ENCODE results near the gene GAB3.
"Not testable (repeated sequence)": the region's sequence is repeated elsewhere in the genome, so short reads cannot be mapped to it uniquely, and the experiment has no call there.

Gene GAB3

GRCh38 chrX:154654372-154654771 lies 96.5 kb downstream of the GAB3 start:
- no peak for DNase-seq

- not testable (repeated sequence) for DNase-seq
Measured at GRCh38 chrX:154653413-154653812, 97.5 kb downstream of the GAB3 start, which contains the start of gene CTAG2. Gene CTAG2, minus strand, starts transcription at chrX:154653579. Its CDS starts 64 bp downstream, at chrX:154653515.

GRCh38 chrX:154653048-154653401 lies 97.9 kb downstream of the GAB3 start:
- no peak for DNase-seq

- DNase-seq, result no peak
Measured at GRCh38 chrX:154652311-154653047, 98.4 kb downstream of the GAB3 start.

- no peak for DNase-seq
Measured at GRCh38 chrX:154650221-154650510, 100.7 kb downstream of the GAB3 start.

GRCh38 chrX:154649503-154650220 lies 101.2 kb downstream of the GAB3 start:
- no peak for DNase-seq

GRCh38 chrX:154648931-154649330 lies 101.9 kb downstream of the GAB3 start:
- DNase-seq, result no peak

- not testable (repeated sequence) for DNase-seq
Measured at GRCh38 chrX:154645745-154646378, 105.0 kb downstream of the GAB3 start.

- not testable (repeated sequence) for DNase-seq
Measured at GRCh38 chrX:154643708-154644107, 107.2 kb downstream of the GAB3 start.

GRCh38 chrX:154641740-154642139 lies 109.1 kb downstream of the GAB3 start:
- DNase-seq, result not testable (repeated sequence)

- not testable (repeated sequence) for DNase-seq
Measured at GRCh38 chrX:154633661-154634060, 117.2 kb downstream of the GAB3 start.

GRCh38 chrX:154630949-154631348 lies 119.9 kb downstream of the GAB3 start:
- not testable (repeated sequence) for DNase-seq

- not testable (repeated sequence) for DNase-seq
Measured at GRCh38 chrX:154628960-154629359, 121.9 kb downstream of the GAB3 start.

All from stimulated activated CD4-positive, alpha-beta T cell treated with anti-CD3 and anti-CD28 coated beads, Interleukin-4, amount 100 ng/mL, for 24 hours (primary cell).